ENCODE data around the gene DDAH1. TPM values are rescaled to one million over a fixed set of nuclear protein-coding genes. Genes with fewer than 3 reads are reported as not detected.

Gene DDAH1
- total and polyA plus RNA-seq, 2 experiments from 2014 or later, result 29.4 to 41.7 TPM

DNA sequence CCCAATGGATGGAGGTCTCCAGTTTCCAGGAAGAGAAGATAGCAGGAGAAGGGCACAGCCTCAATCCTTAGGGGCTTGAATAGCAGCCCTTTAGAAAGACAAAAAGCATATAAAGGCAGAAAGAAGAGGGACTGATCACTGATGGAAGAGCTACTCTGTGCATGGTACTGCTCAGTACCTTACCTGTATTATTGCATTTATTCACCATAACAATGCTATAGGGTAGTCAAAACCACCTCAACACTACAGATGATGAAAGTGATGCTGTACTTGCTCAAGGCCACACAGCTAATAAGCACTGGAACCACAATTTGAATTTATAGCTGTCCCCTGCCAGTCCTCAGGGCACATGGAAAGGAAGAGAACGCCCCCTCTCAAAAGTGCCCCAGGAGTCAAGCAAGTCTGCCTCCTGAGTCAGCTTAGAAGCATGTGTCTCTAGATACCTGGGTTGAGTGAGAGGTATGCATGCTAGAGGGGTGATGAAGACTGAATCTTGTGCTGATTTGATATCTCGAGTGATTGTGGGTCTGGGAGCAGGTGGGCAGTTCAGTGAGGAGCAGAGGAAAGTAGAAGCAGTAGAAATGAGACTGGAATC is 13.6 kb downstream of the DDAH1 start (continued):
- TF ChIP-seq, protein P1, sequence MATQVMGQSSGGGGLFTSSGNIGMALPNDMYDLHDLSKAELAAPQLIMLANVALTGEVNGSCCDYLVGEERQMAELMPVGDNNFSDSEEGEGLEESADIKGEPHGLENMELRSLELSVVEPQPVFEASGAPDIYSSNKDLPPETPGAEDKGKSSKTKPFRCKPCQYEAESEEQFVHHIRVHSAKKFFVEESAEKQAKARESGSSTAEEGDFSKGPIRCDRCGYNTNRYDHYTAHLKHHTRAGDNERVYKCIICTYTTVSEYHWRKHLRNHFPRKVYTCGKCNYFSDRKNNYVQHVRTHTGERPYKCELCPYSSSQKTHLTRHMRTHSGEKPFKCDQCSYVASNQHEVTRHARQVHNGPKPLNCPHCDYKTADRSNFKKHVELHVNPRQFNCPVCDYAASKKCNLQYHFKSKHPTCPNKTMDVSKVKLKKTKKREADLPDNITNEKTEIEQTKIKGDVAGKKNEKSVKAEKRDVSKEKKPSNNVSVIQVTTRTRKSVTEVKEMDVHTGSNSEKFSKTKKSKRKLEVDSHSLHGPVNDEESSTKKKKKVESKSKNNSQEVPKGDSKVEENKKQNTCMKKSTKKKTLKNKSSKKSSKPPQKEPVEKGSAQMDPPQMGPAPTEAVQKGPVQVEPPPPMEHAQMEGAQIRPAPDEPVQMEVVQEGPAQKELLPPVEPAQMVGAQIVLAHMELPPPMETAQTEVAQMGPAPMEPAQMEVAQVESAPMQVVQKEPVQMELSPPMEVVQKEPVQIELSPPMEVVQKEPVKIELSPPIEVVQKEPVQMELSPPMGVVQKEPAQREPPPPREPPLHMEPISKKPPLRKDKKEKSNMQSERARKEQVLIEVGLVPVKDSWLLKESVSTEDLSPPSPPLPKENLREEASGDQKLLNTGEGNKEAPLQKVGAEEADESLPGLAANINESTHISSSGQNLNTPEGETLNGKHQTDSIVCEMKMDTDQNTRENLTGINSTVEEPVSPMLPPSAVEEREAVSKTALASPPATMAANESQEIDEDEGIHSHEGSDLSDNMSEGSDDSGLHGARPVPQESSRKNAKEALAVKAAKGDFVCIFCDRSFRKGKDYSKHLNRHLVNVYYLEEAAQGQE (IDR thresholded peaks at IDR 0.05; ENCODE audit: unreplicated experiment), result no peak
- TF ChIP-seq CREB1 (CRISPR knock-in tag; IDR thresholded peaks at IDR 0.05; ENCODE audit: low read depth) (no peak), EZH2phosphoT487 (IDR thresholded peaks at IDR 0.05; ENCODE audit: unreplicated experiment) (no peak), NANOG (IDR thresholded peaks at IDR 0.05; ENCODE audit: borderline replicate concordance) (no peak)
- TF ChIP-seq, protein P2, sequence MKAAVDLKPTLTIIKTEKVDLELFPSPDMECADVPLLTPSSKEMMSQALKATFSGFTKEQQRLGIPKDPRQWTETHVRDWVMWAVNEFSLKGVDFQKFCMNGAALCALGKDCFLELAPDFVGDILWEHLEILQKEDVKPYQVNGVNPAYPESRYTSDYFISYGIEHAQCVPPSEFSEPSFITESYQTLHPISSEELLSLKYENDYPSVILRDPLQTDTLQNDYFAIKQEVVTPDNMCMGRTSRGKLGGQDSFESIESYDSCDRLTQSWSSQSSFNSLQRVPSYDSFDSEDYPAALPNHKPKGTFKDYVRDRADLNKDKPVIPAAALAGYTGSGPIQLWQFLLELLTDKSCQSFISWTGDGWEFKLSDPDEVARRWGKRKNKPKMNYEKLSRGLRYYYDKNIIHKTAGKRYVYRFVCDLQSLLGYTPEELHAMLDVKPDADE (IDR thresholded peaks at IDR 0.05), result no peak

DNA sequence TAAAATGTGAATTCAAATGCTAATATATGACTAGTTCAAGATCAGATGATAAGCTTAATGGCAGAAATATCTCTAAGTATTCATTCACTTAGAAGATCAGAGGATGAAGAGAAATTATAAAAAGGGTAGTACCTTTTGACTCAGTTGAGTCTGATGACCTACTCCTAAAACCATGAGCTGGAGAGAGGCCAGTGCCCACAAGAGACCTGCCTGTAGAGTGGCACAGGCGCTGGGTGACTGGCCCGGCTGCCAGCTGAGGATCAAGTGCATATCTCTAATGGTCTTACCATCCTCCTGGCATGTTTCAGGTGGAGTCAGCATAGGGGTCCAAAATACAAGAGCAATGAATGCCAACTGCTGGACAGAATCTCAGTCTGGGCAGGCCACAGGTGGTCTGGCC is 14.1 kb downstream of the DDAH1 start:
- Histone ChIP-seq H3K4me1 (ENCODE audit: insufficient read depth) (peaks cover 19% of the 10 kb centered on the region), H3K79me2 (replicated peaks; ENCODE audit: insufficient read depth) (0 out of 2 replicates have a peak, but pooled peaks cover 5% of the 10 kb centered on the region), H3K36me3 (ENCODE audit: insufficient read depth) (no peaks in the 10 kb centered on the region), H3K4me3 (no peak overlapping the region), H3K9me2 (ENCODE audit: insufficient read depth) (peaks cover 10% of the 10 kb centered on the region), H3K27me3 (ENCODE audit: insufficient read depth) (no peaks in the 10 kb centered on the region), H3K4me2 (no peak overlapping the region), H3F3A (replicated peaks; ENCODE audit: low read depth) (no peaks in the 10 kb centered on the region), H4K20me1 (replicated peaks; ENCODE audit: insufficient read depth) (no peaks in the 10 kb centered on the region), H2AFZ (no peak overlapping the region), H3K27ac (ENCODE audit: low read depth) (no peak overlapping the region)
- no peaks in the 10 kb centered on the region for H3K9me3 Mint-ChIP-seq
- TF ChIP-seq CREB1 (CRISPR knock-in tag; IDR thresholded peaks at IDR 0.05; ENCODE audit: low read depth) (no peak), ZNF331 (CRISPR knock-in tag; IDR thresholded peaks at IDR 0.05; ENCODE audit: low read depth) (no peak), JUNB (IDR thresholded peaks at IDR 0.05; ENCODE audit: unreplicated experiment) (no peak), ZNF114 (CRISPR knock-in tag; IDR thresholded peaks at IDR 0.05) (no peak), POLR2AphosphoS5 (IDR thresholded peaks at IDR 0.05; ENCODE audit: low read depth) (no peak), EZH2 (IDR thresholded peaks at IDR 0.05; ENCODE audit: low read depth, unreplicated experiment) (no peak), EZH2phosphoT487 (IDR thresholded peaks at IDR 0.05; ENCODE audit: unreplicated experiment) (no peak), NANOG (IDR thresholded peaks at IDR 0.05; ENCODE audit: borderline replicate concordance) (no peak)
- TF ChIP-seq, protein P3, sequence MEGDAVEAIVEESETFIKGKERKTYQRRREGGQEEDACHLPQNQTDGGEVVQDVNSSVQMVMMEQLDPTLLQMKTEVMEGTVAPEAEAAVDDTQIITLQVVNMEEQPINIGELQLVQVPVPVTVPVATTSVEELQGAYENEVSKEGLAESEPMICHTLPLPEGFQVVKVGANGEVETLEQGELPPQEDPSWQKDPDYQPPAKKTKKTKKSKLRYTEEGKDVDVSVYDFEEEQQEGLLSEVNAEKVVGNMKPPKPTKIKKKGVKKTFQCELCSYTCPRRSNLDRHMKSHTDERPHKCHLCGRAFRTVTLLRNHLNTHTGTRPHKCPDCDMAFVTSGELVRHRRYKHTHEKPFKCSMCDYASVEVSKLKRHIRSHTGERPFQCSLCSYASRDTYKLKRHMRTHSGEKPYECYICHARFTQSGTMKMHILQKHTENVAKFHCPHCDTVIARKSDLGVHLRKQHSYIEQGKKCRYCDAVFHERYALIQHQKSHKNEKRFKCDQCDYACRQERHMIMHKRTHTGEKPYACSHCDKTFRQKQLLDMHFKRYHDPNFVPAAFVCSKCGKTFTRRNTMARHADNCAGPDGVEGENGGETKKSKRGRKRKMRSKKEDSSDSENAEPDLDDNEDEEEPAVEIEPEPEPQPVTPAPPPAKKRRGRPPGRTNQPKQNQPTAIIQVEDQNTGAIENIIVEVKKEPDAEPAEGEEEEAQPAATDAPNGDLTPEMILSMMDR (conservative IDR thresholded peaks at IDR 0.05; ENCODE audit: low read depth in 2 of 2), result no peak
- TF ChIP-seq, protein P1 (IDR thresholded peaks at IDR 0.05; ENCODE audit: unreplicated experiment), result no peak
- DNase-seq (ENCODE audit: low spot score) (no peak), ATAC-seq (no peak)
- H3K4me1 Mint-ChIP-seq, result peaks cover 25% of the 10 kb centered on the region
- H3K27ac Mint-ChIP-seq, result no peak overlapping the region
- H3K4me3 Mint-ChIP-seq, result no peak overlapping the region
- no peaks in the 10 kb centered on the region for H3K27me3 Mint-ChIP-seq (ENCODE audit: insufficient read depth, low read depth, poor library complexity)
- no peaks in the 10 kb centered on the region for H3K36me3 Mint-ChIP-seq (ENCODE audit: low read depth)

Data from GM23338 (cell line).